Measurements from ENCODE around the gene AMOT.

DNA sequence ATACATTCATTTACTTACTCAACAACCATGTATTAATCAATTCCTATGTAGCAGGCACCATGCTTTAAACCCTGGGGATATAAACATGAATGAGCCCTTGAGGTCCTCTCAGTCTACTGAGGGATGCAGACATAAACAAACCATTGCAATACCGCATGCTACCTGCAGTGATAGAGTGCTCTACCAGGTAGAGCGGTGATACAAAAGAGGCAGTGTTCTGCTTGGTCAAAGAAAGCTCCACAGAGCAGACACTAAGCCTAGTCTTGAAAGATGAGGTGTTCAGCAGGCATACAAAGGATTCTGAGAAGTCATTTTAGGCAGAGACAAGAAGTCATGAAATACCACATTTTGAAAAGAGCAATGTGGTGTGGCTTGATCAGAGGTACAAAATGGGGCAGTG, 26.9 kb upstream of the AMOT start:
- TF ChIP-seq ZNF350 (tag by site-specific recombination; IDR thresholded peaks at IDR 0.05) (no peak), ZNF510 (tag by site-specific recombination; IDR thresholded peaks at IDR 0.05; ENCODE audit: insufficient replicate concordance) (no peak), ZNF530 (tag by site-specific recombination; IDR thresholded peaks at IDR 0.05; ENCODE audit: low read depth) (no peak), ZNF132 (tag by site-specific recombination; IDR thresholded peaks at IDR 0.05; ENCODE audit: borderline replicate concordance) (no peak), ZFP37 (tag by site-specific recombination; IDR thresholded peaks at IDR 0.05) (no peak), EGR2 (tag by site-specific recombination; IDR thresholded peaks at IDR 0.05; ENCODE audit: low read depth) (no peak)
- TF ChIP-seq, protein P1, sequence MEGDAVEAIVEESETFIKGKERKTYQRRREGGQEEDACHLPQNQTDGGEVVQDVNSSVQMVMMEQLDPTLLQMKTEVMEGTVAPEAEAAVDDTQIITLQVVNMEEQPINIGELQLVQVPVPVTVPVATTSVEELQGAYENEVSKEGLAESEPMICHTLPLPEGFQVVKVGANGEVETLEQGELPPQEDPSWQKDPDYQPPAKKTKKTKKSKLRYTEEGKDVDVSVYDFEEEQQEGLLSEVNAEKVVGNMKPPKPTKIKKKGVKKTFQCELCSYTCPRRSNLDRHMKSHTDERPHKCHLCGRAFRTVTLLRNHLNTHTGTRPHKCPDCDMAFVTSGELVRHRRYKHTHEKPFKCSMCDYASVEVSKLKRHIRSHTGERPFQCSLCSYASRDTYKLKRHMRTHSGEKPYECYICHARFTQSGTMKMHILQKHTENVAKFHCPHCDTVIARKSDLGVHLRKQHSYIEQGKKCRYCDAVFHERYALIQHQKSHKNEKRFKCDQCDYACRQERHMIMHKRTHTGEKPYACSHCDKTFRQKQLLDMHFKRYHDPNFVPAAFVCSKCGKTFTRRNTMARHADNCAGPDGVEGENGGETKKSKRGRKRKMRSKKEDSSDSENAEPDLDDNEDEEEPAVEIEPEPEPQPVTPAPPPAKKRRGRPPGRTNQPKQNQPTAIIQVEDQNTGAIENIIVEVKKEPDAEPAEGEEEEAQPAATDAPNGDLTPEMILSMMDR (tag by site-specific recombination; IDR thresholded peaks at IDR 0.05): no peak
